Testis (tissue), 2 donors: ENCODE measurements around the gene SPAG9.

Source experiments
- CTCF ChIP-seq, 3 experiments: fragments of 450-650 bp in 2 of 3; fragments of 200-600 bp in 1 of 3; sonication (generic) in 1 of 3; IDR thresholded peaks; one replicate each; pipeline ENCODE4 v1.5.1; 2016 to 2019; ENCODE audit warnings: antibody characterized with exemption in 3 of 3, mild to moderate bottlenecking in 2 of 3, moderate library complexity in 1 of 3
- POLR2A ChIP-seq: fragments of 450-650 bp; IDR thresholded peaks from one replicate; pipeline ENCODE4 v1.6.1; 2017; ENCODE audit warnings: antibody characterized with exemption, mild to moderate bottlenecking, moderate library complexity

DNA sequence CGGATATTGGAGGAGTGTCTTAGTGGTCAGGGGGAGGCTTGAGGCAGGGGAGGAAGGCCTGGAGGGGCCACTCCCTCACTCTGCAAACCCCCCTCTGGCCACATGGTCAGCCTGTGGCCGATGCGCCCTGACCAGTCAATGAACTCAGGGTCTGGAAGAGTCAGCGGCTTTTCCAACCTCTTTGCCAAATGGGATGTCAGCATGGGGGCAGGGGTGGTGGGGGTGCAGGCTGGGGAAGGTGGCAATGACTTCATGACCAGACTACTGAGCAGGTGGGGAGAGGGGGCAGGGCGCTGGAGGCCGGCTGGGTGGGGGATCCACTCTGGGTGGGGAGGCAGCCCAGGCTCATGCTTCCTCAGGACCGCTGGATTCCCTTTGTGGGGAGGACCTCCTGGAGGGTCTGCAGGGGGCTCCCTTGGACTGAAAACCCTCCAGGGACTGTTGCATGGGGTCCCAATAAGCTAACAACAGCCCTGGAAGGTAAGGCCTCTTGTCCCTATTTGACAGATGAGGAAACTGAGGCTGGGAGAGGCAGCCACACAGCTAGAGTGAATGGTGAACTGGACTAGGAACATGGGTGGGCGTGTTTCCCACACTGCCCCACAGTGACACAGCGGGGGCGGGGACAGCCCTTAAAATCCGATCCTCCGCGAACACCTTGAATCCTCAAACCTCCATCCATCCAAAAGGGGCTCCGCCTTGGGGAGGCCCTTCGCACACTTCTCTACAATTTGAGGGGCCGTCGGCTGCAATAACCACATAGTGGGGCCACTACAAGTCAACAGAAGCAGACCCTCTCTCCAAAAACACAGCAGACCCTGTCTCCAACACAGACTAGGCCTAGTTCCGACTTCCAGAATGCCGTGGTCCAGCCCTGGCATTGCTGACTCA lies 173.5 kb downstream of the SPAG9 start:
- no peak for TF ChIP-seq CTCF (IDR thresholded peaks at IDR 0.05)
- no peak for TF ChIP-seq POLR2A
